HCT116 (cell line): ENCODE data around the gene SIRT6. TPM values are rescaled to one million over a fixed set of nuclear protein-coding genes. Genes with fewer than 3 reads are reported as not detected.

Experiments
- ATAC-seq: fragments of 200-7000 bp; cut with Tn5 transposase; 2 replicates; pipeline ENCODE4 v1.9.1; 2020; ENCODE audit warnings: mild to moderate bottlenecking, moderate library complexity
- BruUV-seq: library from RNA; stranded (reverse); fragments of 400-500 nt; replicated peaks from 2 replicates; lab custom pipeline; 2021; lab: Mats Ljungman, UMichigan
- CTCF ChIA-PET: fragments of 300-600 bp; sonication (Branson Sonifier 250); formaldehyde crosslinking; loops from one replicate; lab custom pipeline; 2021; ENCODE audit warnings: antibody characterized with exemption; lab: Charles Lee
- POLR2A ChIA-PET: fragments of 300-600, 350-600 bp; sonication (Branson Sonifier 250); formaldehyde crosslinking; loops from one replicate; lab custom pipeline; 2021; ENCODE audit warnings: antibody characterized with exemption; lab: Charles Lee
- RAD21 ChIA-PET, 2 experiments: fragments of 300-600 bp; sonication (Branson Sonifier 250); formaldehyde crosslinking; loops; one replicate each; lab custom pipeline; 2023; ENCODE audit warnings: low total read pairs in 2 of 2; ENCODE audit not compliant: uncharacterized antibody in 2 of 2, unreplicated experiment in 2 of 2, low non-redundant PET in 1 of 2; lab: Charles Lee
- DNase-seq: peaks from one replicate; pipeline ENCODE4 v3.0.0-alpha.2; 2010; ENCODE audit warnings: low read depth, low spot score
- H2AFZ ChIP-seq: fragments of 200-600 bp; shearing (Covaris generic), sonication (generic); 2 replicates; pipeline ENCODE4 v1.6.1; 2017; ENCODE audit warnings: low read depth, mixed run types, mixed read lengths, antibody characterized with exemption, low read length; ENCODE audit not compliant: poor library complexity, severe bottlenecking
- H3K27ac ChIP-seq: 2 replicates; pipeline ENCODE4 v1.5.1; 2012; ENCODE audit warnings: low read depth, low read length
- H3K27me3 ChIP-seq: fragments of 200-600 bp; sonication (generic); 2 replicates; pipeline ENCODE4 v1.6.1; 2016; ENCODE audit warnings: mixed run types, low read length, mixed read lengths; ENCODE audit not compliant: insufficient read depth
- H3K36me3 ChIP-seq, 2 experiments: fragments of 200-500 bp in 1 of 2; fragments of 200-600 bp in 1 of 2; sonication (Bioruptor generic) in 1 of 2; sonication (generic) in 1 of 2; 2 replicates each; pipeline versions ENCODE4 v1.5.1 to v1.6.1; 2014 to 2016; ENCODE audit warnings: low read length in 2 of 2, inconsistent platforms in 1 of 2, mixed read lengths in 1 of 2, mixed run types in 1 of 2; ENCODE audit not compliant: insufficient read depth in 2 of 2, control insufficient read depth in 1 of 2
- H3K4me1 ChIP-seq, 2 experiments: fragments of 200-600 bp in 1 of 2; sonication (generic) in 1 of 2; 2 replicates each; pipeline versions ENCODE4 v1.5.1 to v1.6.1; 2012 to 2017; ENCODE audit warnings: low read length in 2 of 2, inconsistent platforms in 1 of 2, mild to moderate bottlenecking in 1 of 2, mixed read lengths in 1 of 2, mixed run types in 1 of 2, moderate library complexity in 1 of 2; ENCODE audit not compliant: insufficient read depth in 2 of 2, control insufficient read depth in 1 of 2
- H3K4me2 ChIP-seq: fragments of 200-600 bp; sonication (generic); 2 replicates; pipeline ENCODE4 v1.6.1; 2017; ENCODE audit warnings: mixed run types, low read length, mixed read lengths
- H3K4me3 ChIP-seq, 2 experiments: fragments of 200-600 bp in 1 of 2; sonication (generic) in 1 of 2; replicated peaks in 1 of 2; 2 replicates each; pipeline ENCODE4 v1.5.1; 2011 to 2016; ENCODE audit warnings: low read length in 2 of 2, control low read depth in 1 of 2, low read depth in 1 of 2, mild to moderate bottlenecking in 1 of 2, mixed read lengths in 1 of 2, mixed run types in 1 of 2
- H3K79me2 ChIP-seq: fragments of 200-600 bp; sonication (generic); 2 replicates; pipeline ENCODE4 v1.6.1; 2017; ENCODE audit warnings: mild to moderate bottlenecking, mixed run types, low read length, moderate library complexity, mixed read lengths; ENCODE audit not compliant: insufficient read depth
- H3K9ac ChIP-seq: fragments of 200-600 bp; sonication (generic); 2 replicates; pipeline ENCODE4 v1.6.1; 2016; ENCODE audit warnings: low read length, mixed read lengths
- H3K9me2 ChIP-seq: fragments of 200-600 bp; sonication (generic), shearing (Covaris generic); 2 replicates; pipeline ENCODE4 v1.6.1; 2017; ENCODE audit warnings: mixed run types, mild to moderate bottlenecking, moderate library complexity; ENCODE audit not compliant: insufficient read depth
- H3K9me3 ChIP-seq, 2 experiments: fragments of 200-500 bp in 1 of 2; fragments of 200-600 bp in 1 of 2; sonication (Bioruptor generic) in 1 of 2; sonication (generic) in 1 of 2; 2 replicates each; pipeline ENCODE4 v1.6.1; 2014 to 2017; ENCODE audit warnings: low read length in 2 of 2, mixed read lengths in 2 of 2, inconsistent platforms in 1 of 2, low read depth in 1 of 2, mild to moderate bottlenecking in 1 of 2, mixed run types in 1 of 2, moderate library complexity in 1 of 2; ENCODE audit not compliant: control insufficient read depth in 1 of 2, insufficient read depth in 1 of 2
- H4K20me1 ChIP-seq: fragments of 200-600 bp; sonication (generic), shearing (Covaris generic); 2 replicates; pipeline ENCODE4 v1.6.1; 2017; ENCODE audit warnings: mixed run types, mild to moderate bottlenecking, moderate library complexity; ENCODE audit not compliant: insufficient read depth
- ATF3 ChIP-seq: IDR thresholded peaks from 2 replicates; pipeline ENCODE4 v1.6.1; 2012
- CTCF ChIP-seq, 3 experiments: fragments of 200-600 bp in 1 of 3; sonication (generic) in 1 of 3; IDR thresholded peaks in 2 of 3; conservative IDR thresholded peaks in 1 of 3; 2 replicates each; pipeline ENCODE4 v1.5.1; 2012 to 2017; ENCODE audit warnings: low read depth in 2 of 3, low read length in 2 of 3, antibody characterized with exemption in 1 of 3, borderline replicate concordance in 1 of 3, control low read depth in 1 of 3, mild to moderate bottlenecking in 1 of 3, mixed read lengths in 1 of 3, mixed run types in 1 of 3, moderate library complexity in 1 of 3; ENCODE audit not compliant: insufficient read depth in 1 of 3
- EGR1 ChIP-seq: IDR thresholded peaks from 2 replicates; pipeline ENCODE4 v1.6.1; 2012; ENCODE audit warnings: low read depth
- ELF1 ChIP-seq: IDR thresholded peaks from 2 replicates; pipeline ENCODE4 v1.6.1; 2012; ENCODE audit warnings: low read depth, borderline replicate concordance
- EZH2phosphoT487 ChIP-seq: fragments of 200-600 bp; IDR thresholded peaks from 2 replicates; pipeline ENCODE4 v1.6.1; 2018; ENCODE audit warnings: antibody characterized with exemption, borderline replicate concordance
- JUND ChIP-seq: IDR thresholded peaks from 2 replicates; pipeline ENCODE4 v1.6.1; 2012
- MAX ChIP-seq: IDR thresholded peaks from 2 replicates; pipeline ENCODE4 v1.6.1; 2012
- POLR2AphosphoS5 ChIP-seq: IDR thresholded peaks from 2 replicates; pipeline ENCODE4 v1.6.1; 2011; ENCODE audit warnings: mild to moderate bottlenecking, low read depth, low read length, moderate library complexity
- REST ChIP-seq: IDR thresholded peaks from 2 replicates; pipeline ENCODE4 v1.6.1; 2012; ENCODE audit warnings: low read depth
- SIN3A ChIP-seq: IDR thresholded peaks from 2 replicates; pipeline ENCODE4 v1.6.1; 2012; ENCODE audit warnings: low read depth
- TCF7L2 ChIP-seq: IDR thresholded peaks from 2 replicates; pipeline ENCODE4 v1.7.0; 2011; ENCODE audit warnings: borderline replicate concordance, inconsistent platforms; ENCODE audit not compliant: insufficient read depth, insufficient read length; ENCODE audit errors: extremely low read depth
- intact Hi-C: fragments of 100-400 bp; cut with micrococcal nuclease; formaldehyde crosslinking; loops from 2 replicates; pipeline ENCODE4 v1.10.0; 2022
- total RNA-seq: library from RNA; stranded (reverse); gene quantifications from one replicate; pipeline ENCODE4 v1.2.1, GENCODE V29; 2021; ENCODE audit not compliant: unreplicated experiment

SIRT6 gene
- total RNA-seq, 1 experiment from 2014 or later: 36.3 TPM

GRCh38 chr19:4157164-4157563 lies 25.2 kb downstream of the SIRT6 start (continued):
- TF ChIP-seq SIN3A (no peak), ELF1 (no peak)

GRCh38 chr19:4154571-4155312 lies 27.6 kb downstream of the SIRT6 start:
- H3K4me1 ChIP-seq: peaks cover 0 to 13% of the 10 kb centered on the region in 2 experiments; a peak in 2 of 4 replicates
- CTCF ChIA-PET: interaction anchor here (3.6 kb wide), 1 partner anchor 15 kb away, joined by 13 read pairs; no protein-coding TSS in a partner anchor
- intact Hi-C loops: no loop called here
- H2AFZ ChIP-seq: no peak overlapping the region
- no TSS peak for BruUV-seq
- H3K9me2 ChIP-seq: no peaks in the 10 kb centered on the region
- TF ChIP-seq POLR2AphosphoS5 (no peak), REST (no peak), TCF7L2 (no peak), ATF3 (no peak), CTCF (IDR thresholded peaks at IDR 0.05 in 2 of 3, conservative IDR thresholded peaks at IDR 0.05 in 1 of 3; ENCODE audit: borderline replicate concordance in 1 of 3, insufficient read depth in 1 of 3, low read depth in 2 of 3, low read length in 2 of 3) (no peak), EZH2phosphoT487 (no peak), JUND (no peak), SIN3A (no peak), ELF1 (no peak), MAX (no peak), EGR1 (no peak)
- H3K4me3 ChIP-seq: no peak overlapping the region
- H3K79me2 ChIP-seq: no peaks in the 10 kb centered on the region
- H3K4me2 ChIP-seq: no peak overlapping the region
- H3K9ac ChIP-seq: no peak overlapping the region
- H4K20me1 ChIP-seq: no peaks in the 10 kb centered on the region
- DNase-seq (no peak), ATAC-seq (no peak)
- no peaks in the 10 kb centered on the region for H3K36me3 ChIP-seq
- H3K27ac ChIP-seq: no peak overlapping the region
- H3K27me3 ChIP-seq: no peaks in the 10 kb centered on the region
- RAD21 ChIA-PET: no interaction called here
- no peaks in the 10 kb centered on the region for H3K9me3 ChIP-seq
- POLR2A ChIA-PET: interaction anchor here (0.5 to 0.9 kb wide), 2 partner anchors 11 to 25 kb away, joined by 3 to 5 read pairs; no protein-coding TSS in a partner anchor
